Measurements from ENCODE around the gene NEBL. TPM values are rescaled to one million over a fixed set of nuclear protein-coding genes. Genes with fewer than 3 reads are reported as not detected.

The NEBL gene
- total RNA-seq, 1 experiment from 2014 or later, result 46.7 TPM

DNA sequence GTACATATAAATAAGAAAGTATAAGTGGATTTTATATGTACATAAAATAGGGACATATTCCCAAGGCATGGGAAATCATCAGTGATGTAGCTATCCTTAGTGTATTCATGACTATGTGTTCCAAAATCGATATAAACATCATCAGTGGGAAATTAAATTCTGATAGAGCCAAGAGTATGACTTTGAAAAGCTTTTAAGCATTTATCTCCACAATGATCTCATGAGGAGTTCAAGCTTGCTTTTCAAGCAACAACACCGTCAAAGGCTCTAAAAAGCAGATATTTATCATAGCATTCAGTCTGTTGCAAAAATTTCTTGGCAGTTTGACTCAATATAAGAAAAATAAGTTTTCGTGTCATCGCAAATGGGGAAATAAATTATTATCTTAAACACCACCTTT is 14.5 kb upstream of the NEBL start:
- no peak for DNase-seq (ENCODE audit: low spot score)
- in situ Hi-C loops (cut with HindIII; ENCODE audit: low sequenced_read_pairs), result no loop called here

GRCh38 chr10:20909801-20910200 is 12.7 kb upstream of the NEBL start:
- no peak for DNase-seq (ENCODE audit: low spot score)
- in situ Hi-C loops (cut with HindIII; ENCODE audit: low sequenced_read_pairs), result no loop called here

GRCh38 chr10:20908391-20908790 is 11.3 kb upstream of the NEBL start:
- DNase-seq (ENCODE audit: low spot score), result no peak
- in situ Hi-C loops (cut with HindIII; ENCODE audit: low sequenced_read_pairs), result no loop called here

DNA sequence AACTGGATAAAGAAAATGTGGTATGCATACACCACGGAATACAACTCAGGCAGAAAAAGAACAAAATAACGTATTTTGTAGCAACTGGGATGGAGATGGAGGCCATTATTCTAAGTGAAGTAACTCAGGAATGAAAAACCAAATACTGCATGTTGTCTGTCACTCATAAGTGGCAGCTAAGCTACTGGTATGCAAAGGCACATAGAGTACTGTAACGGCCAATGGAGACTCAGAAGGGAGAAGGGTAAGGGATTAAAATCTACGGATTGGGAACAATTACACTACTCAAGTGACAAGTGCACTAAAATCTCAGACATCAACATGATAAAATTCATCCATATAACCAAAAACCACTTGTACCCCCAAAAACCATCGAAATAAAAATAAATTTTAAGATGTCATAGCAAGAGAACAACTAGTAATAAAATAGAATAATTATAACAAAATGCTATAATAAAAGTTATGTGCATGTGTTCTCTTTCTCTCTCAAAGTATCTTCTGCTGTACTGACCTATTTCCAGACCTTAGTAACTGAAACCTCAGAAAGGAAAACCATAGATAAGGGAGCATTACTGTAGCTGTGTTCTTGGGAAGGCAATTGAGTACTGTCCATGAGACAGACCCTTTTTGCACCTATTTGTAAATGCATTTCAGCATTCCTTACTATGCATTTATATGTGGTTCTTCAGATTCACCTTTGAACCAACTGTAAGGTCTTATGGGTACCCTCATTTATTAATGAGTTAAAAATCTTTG is 6.7 kb upstream of the NEBL start:
- DNase-seq (ENCODE audit: low spot score), result no peak
- in situ Hi-C loops (cut with HindIII; ENCODE audit: low sequenced_read_pairs), result no loop called here

- no peak for DNase-seq (ENCODE audit: low spot score)
- in situ Hi-C loops (cut with HindIII; ENCODE audit: low sequenced_read_pairs), result no loop called here
Observed at GRCh38 chr10:20901110-20901509, 4.0 kb upstream of the NEBL start.

DNA sequence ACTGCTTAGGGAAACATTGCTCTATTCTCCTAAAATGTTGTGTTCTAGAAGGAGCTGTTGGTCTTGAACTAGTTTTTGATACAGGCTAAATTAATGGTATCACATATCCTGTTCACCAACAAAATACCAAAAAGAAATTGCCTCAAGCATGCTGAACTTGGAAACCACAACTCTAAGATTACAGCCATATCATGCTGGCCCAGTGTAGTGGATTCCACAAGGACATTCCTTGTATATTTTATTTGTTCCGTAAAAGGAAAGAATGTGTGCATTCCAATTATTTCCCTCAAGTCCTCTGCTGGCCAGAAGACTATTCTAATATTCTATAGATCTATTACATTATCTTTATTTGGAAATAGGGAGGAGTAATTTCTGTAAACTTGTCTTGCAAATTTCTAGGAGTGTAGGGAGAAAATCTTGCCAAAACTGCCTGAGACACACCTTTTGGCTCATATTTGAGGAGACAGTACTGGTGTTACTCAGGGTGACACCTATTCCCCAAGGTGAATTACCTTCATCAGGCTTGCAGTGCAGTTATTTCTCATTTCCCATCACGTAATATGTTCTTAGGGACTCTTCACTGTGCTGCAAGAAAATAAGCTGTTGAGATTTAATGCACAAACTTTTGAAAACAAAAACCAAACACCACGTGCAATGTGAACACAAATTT is 1.9 kb upstream of the NEBL start:
- in situ Hi-C loops (cut with HindIII; ENCODE audit: low sequenced_read_pairs), result no loop called here
- no peak for DNase-seq (ENCODE audit: low spot score)

GRCh38 chr10:20893297-20893696 is 3.8 kb downstream of the NEBL start:
- no peak for DNase-seq (ENCODE audit: low spot score)
- in situ Hi-C loops (cut with HindIII; ENCODE audit: low sequenced_read_pairs), result no loop called here

- DNase-seq (ENCODE audit: low spot score), result no peak
- in situ Hi-C loops (cut with HindIII; ENCODE audit: low sequenced_read_pairs), result no loop called here
Observed at GRCh38 chr10:20892796-20893195, 4.3 kb downstream of the NEBL start.

GRCh38 chr10:20892011-20892585 is 5.0 kb downstream of the NEBL start:
- in situ Hi-C loops (cut with HindIII; ENCODE audit: low sequenced_read_pairs), result no loop called here

GRCh38 chr10:20891338-20891714 is 5.8 kb downstream of the NEBL start:
- no peak for DNase-seq (ENCODE audit: low spot score)
- in situ Hi-C loops (cut with HindIII; ENCODE audit: low sequenced_read_pairs), result no loop called here

More at GRCh38 chr10:20892011-20892585, 5.0 kb downstream of the NEBL start:
- DNase-seq (ENCODE audit: low spot score), result no peak

DNA sequence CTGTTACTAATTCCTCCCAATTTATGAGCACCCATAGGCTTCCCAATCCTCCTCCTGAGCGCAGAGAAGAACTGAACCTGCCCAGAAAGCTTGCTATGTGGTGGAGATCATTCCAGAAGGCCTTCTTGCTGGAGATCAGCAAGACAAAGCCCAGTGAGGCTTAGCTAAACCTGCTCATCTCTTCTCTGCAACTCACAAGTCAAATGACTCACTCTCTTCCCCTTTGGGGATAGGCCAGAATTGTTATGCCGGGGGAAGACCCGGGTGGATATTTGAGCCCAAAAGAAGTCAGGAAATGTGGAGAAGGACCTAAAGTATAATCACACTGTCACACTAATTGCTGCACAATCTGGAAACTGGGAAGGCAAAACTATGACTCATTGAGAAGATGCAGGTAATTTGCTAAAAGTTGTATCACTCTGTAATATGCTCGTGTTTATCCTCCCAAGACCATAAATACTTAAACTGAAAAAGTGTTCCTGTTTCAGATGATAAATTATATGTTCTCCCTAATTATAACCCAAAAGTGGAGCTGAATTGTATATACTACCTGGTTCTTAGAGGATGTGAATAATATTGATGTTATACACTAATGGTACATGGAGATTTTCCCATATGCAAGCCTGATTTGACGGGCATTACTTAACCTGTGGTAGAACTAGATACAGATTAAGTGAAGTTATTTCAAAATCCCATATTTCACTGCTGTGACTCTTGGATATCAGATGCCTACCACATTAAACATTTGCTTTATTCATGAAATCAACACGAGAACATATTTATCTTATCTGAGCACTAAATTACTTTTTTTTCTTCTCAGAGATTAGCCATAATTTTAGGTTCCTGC is 6.4 kb downstream of the NEBL start:
- in situ Hi-C loops (cut with HindIII; ENCODE audit: low sequenced_read_pairs), result no loop called here
- DNase-seq (ENCODE audit: low spot score), result no peak

DNA sequence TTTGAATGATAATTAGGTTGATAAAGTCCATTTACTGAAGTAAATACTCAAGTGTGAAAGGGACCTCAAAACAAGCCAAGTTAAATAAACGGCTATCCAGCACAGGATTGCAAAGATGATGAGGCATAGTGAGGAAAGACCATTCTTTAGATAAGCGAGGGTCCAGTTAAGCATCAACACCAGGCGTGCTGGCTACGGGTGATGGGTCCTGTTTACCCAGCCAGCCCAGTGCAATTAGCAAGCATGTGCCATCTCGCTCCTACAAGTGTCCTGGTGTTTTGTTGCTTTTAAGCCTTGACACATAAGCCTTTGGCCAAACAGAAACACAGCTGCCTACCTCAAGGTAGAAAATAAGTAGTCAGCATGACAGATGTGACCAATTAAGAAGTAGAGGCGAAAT is 7.1 kb downstream of the NEBL start:
- no peak for DNase-seq (ENCODE audit: low spot score)
- in situ Hi-C loops (cut with HindIII; ENCODE audit: low sequenced_read_pairs), result no loop called here

- in situ Hi-C loops (cut with HindIII; ENCODE audit: low sequenced_read_pairs), result no loop called here
- DNase-seq (ENCODE audit: low spot score), result peak; percentile 47
Observed at GRCh38 chr10:20888620-20889330, 8.3 kb downstream of the NEBL start.

DNA sequence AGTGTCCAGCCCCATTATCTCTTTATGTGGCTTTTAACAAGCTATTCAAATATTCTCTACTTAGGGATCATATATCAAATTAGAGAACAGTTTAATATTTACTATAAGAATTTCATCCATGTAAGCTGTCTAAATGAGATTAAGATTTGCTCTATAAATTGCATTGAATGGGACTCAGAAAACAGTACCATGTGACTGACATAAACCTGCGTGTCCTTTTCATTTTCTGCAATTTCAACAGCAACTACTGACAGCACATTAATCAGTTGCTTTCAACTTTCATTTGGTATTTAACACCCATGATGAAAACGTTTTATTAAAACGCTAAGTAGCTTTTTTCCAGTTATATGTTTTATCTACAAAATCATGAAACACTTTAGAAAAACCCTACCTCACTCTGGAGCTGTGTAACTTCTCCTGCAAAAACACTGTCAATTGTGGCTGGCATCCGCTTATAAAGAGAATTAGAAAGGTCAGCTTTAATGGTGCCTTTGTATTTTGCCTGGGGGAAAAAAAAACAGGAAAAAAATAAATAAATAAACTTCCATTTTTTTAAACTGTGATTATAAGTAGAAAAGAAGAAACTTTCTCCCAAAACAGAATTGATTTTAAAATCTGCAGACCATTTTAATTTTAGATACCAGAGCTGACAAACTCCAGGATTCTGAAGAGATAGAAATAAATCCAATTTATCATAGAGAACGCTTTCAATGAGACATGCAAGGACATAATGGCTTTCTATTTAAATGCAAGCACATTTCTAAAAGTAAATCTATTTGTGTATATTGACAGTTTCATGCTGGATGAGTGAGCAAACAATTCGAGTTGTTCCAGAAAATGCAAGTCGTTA is 9.2 kb downstream of the NEBL start:
- in situ Hi-C loops (cut with HindIII; ENCODE audit: low sequenced_read_pairs), result no loop called here
- DNase-seq (ENCODE audit: low spot score), result no peak

GRCh38 chr10:20885678-20886077 is 11.4 kb downstream of the NEBL start:
- DNase-seq (ENCODE audit: low spot score), result peak; percentile 69
- in situ Hi-C loops (cut with HindIII; ENCODE audit: low sequenced_read_pairs), result no loop called here

- in situ Hi-C loops (cut with HindIII; ENCODE audit: low sequenced_read_pairs), result no loop called here
Observed at GRCh38 chr10:20883552-20883951, 13.6 kb downstream of the NEBL start.

GRCh38 chr10:20882091-20882490 is 15.0 kb downstream of the NEBL start:
- no peak for DNase-seq (ENCODE audit: low spot score)
- in situ Hi-C loops (cut with HindIII; ENCODE audit: low sequenced_read_pairs), result no loop called here

More at GRCh38 chr10:20883552-20883951, 13.6 kb downstream of the NEBL start:
- DNase-seq (ENCODE audit: low spot score), result no peak

GRCh38 chr10:20879136-20879535 is 18.0 kb downstream of the NEBL start:
- no peak for DNase-seq (ENCODE audit: low spot score)
- in situ Hi-C loops (cut with HindIII; ENCODE audit: low sequenced_read_pairs), result no loop called here
